ENCODE data around the gene PAXIP1. TPM values are rescaled to one million over a fixed set of nuclear protein-coding genes. Genes with fewer than 3 reads are reported as not detected.

The PAXIP1 gene
- total RNA-seq, 1 donor from 2014 or later = 38.9 TPM

Other genes with a start within 250 kb of the PAXIP1 start
- not detected in 2 replicates for gene HTR5A, start 67.2 kb upstream of the PAXIP1 start, total RNA-seq